GM18870 (cell line): ENCODE measurements around the gene STYK1.
"Not testable (repeated sequence)": the region's sequence is repeated elsewhere in the genome, so short reads cannot be mapped to it uniquely, and the experiment has no call there.

Experiments
- ATAC-seq: cut with Tn5 transposase; IDR thresholded peaks from one replicate; pipeline ENCODE4 v1.9.1; 2021; ENCODE audit warnings: moderate library complexity; ENCODE audit not compliant: unreplicated experiment

STYK1 gene

GRCh38 chr12:10623131-10623530, 50.7 kb downstream of the STYK1 start:
- ATAC-seq, result no peak

- no peak for ATAC-seq
These were observed 52.6 kb downstream of the STYK1 start for GRCh38 chr12:10621278-10621677.

GRCh38 chr12:10620078-10620779, 53.6 kb downstream of the STYK1 start:
- ATAC-seq, result no peak

- no peak for ATAC-seq
These were observed 55.4 kb downstream of the STYK1 start for GRCh38 chr12:10618338-10618987.

GRCh38 chr12:10617863-10618262, 56.0 kb downstream of the STYK1 start:
- ATAC-seq, result no peak

- no peak for ATAC-seq
These were observed 58.3 kb downstream of the STYK1 start for GRCh38 chr12:10615532-10615931.

GRCh38 chr12:10614056-10614370, 59.8 kb downstream of the STYK1 start:
- ATAC-seq, result peak; percentile 6

- peak; percentile 85 for ATAC-seq
These were observed 60.4 kb downstream of the STYK1 start, which contains the start of gene MAGOHB for GRCh38 chr12:10613349-10614055. Gene MAGOHB (minus strand): TSS chr12:10613609. CDS start chr12:10613532, 77 bp downstream.

GRCh38 chr12:10612984-10613348, 60.9 kb downstream of the STYK1 start:
- ATAC-seq, result peak; percentile 11

- ATAC-seq, result no peak
These were observed 61.7 kb downstream of the STYK1 start for GRCh38 chr12:10612110-10612509.

- ATAC-seq, result not testable (repeated sequence)
These were observed 62.6 kb downstream of the STYK1 start for GRCh38 chr12:10611258-10611657.

- no peak for ATAC-seq
These were observed 63.7 kb downstream of the STYK1 start for GRCh38 chr12:10610188-10610587.

GRCh38 chr12:10607885-10608458, 65.9 kb downstream of the STYK1 start:
- ATAC-seq, result no peak

- no peak for ATAC-seq
These were observed 72.0 kb downstream of the STYK1 start for GRCh38 chr12:10601860-10602259.

GRCh38 chr12:10600988-10601387, 72.9 kb downstream of the STYK1 start:
- no peak for ATAC-seq

GRCh38 chr12:10595881-10596280, 78.0 kb downstream of the STYK1 start:
- no peak for ATAC-seq

GRCh38 chr12:10590966-10591365, 82.9 kb downstream of the STYK1 start:
- ATAC-seq, result no peak

- no peak for ATAC-seq
These were observed 89.4 kb downstream of the STYK1 start for GRCh38 chr12:10584415-10584814.

- no peak for ATAC-seq
These were observed 91.1 kb downstream of the STYK1 start for GRCh38 chr12:10582704-10583103.

- ATAC-seq, result not testable (repeated sequence)
These were observed 91.7 kb downstream of the STYK1 start for GRCh38 chr12:10582133-10582532.

- no peak for ATAC-seq
These were observed 99.5 kb downstream of the STYK1 start for GRCh38 chr12:10574307-10574706.

- not testable (repeated sequence) for ATAC-seq
These were observed 101.8 kb downstream of the STYK1 start for GRCh38 chr12:10572021-10572490.
